ENCODE data around the gene OBP2A.

DNA sequence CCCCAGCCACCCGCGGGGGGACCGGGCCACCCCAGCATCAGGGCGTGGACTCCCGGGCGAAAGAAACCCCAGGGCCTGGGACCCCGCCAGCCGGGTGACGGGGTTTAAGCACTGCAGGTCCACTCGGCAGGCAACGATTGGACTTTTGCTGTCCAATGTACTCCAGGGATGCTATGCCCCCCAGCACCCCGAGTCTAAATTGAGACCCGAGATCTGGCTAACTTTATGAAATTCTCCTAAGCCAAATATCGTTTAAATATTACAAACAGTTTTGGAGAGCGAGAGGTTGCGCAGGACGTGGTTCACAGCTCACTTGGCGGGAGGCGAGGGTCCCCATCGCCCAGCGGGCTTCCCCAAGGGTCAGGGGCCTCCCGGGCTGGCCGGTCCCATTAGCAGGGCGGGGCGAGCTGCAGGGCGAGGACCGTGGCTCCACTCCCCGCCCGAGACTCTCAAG lies 45.8 kb upstream of the OBP2A start:
- TF ChIP-seq NFRKB (IDR thresholded peaks at IDR 0.05): no peak
- TF ChIP-seq ARNT (IDR thresholded peaks at IDR 0.05): no peak

All from HEK293T (cell line).